Left lung (tissue), 10 donors: ENCODE results near the gene PLEKHA7. TPM values are rescaled to one million over a fixed set of nuclear protein-coding genes. Genes with fewer than 3 reads are reported as not detected.

Experiments used
- ATAC-seq: fragments of 200-7000 bp; cut with Tn5 transposase; one replicate; pipeline ENCODE4 v1.9.1; 2020; ENCODE audit warnings: moderate library complexity
- DNase-seq, 4 donors: peaks; one replicate each; pipeline ENCODE4 v3.0.0-alpha.2; 2013 to 2020
- H3K27ac ChIP-seq, 2 donors: fragments of 200-600 bp; sonication (generic) in 1 of 2; one replicate each; pipeline versions ENCODE4 v1.5.0 to v1.8.0; 2020 to 2021
- H3K27me3 ChIP-seq, 2 donors: fragments of 200-600 bp; sonication (generic) in 1 of 2; one replicate each; pipeline versions ENCODE4 v1.5.0 to v1.8.0; 2020 to 2021
- H3K36me3 ChIP-seq, 2 donors: fragments of 200-600 bp; sonication (generic) in 1 of 2; one replicate each; pipeline versions ENCODE4 v1.5.0 to v1.8.0; 2020 to 2021
- H3K4me1 ChIP-seq, 2 donors: fragments of 200-600 bp; one replicate each; pipeline ENCODE4 v1.8.0; 2021
- H3K4me3 ChIP-seq, 2 donors: fragments of 200-600 bp; sonication (generic) in 1 of 2; one replicate each; pipeline versions ENCODE4 v1.5.0 to v1.8.0; 2020 to 2021; ENCODE audit warnings: mild to moderate bottlenecking in 1 of 2
- H3K9me3 ChIP-seq, 2 donors: fragments of 200-600 bp; sonication (generic) in 1 of 2; one replicate each; pipeline versions ENCODE4 v1.5.0 to v1.8.0; 2020 to 2021
- CTCF ChIP-seq, 2 donors: fragments of 200-600 bp; sonication (generic) in 1 of 2; IDR thresholded peaks; one replicate each; pipeline versions ENCODE4 v1.5.0 to v1.8.0; 2021; ENCODE audit warnings: antibody characterized with exemption in 2 of 2
- intact Hi-C, 2 donors: fragments of 100-400 bp; cut with DNase I; formaldehyde crosslinking; loops; one replicate each; pipeline versions ENCODE4 v1.11.2 to v1.14.2; 2022
- polyA plus RNA-seq, 6 donors: library from polyadenylated mRNA; unstranded; fragments of 120-200 nt; gene quantifications; one replicate each; pipeline ENCODE4 v1.2.1, GENCODE V29; 2013; ENCODE audit not compliant: insufficient read length in 6 of 6
- total RNA-seq, 2 donors: library from RNA; stranded (reverse); fragmentation: NEBNext Ultra II Directional; extraction: Animal tissue kit (Norgen Biotek cat#: 25700); gene quantifications; one replicate each; pipeline ENCODE4 v1.2.1, GENCODE V29; 2021
- donor health status: DM: no; HTN: yes; CAD: no.
- donor health status: DM: no; HTN: no; CAD: no.

Gene PLEKHA7
- total and polyA plus RNA-seq, 8 donors, result 24.4 to 33.7 (median 29.6) TPM

- Histone ChIP-seq H3K4me1 (peaks cover 4 to 41% of the 10 kb centered on the region in 2 donors), H3K9me3 (no peaks in the 10 kb centered on the region), H3K4me3 (peak within 1 kb of the TSS; percentile 71 to 74), H3K27ac (peak within 1 kb of the TSS; percentile 90 to 95), H3K36me3 (peaks cover 0 to 3% of the 10 kb centered on the region in 2 donors), H3K27me3 (no peaks in the 10 kb centered on the region)
- intact Hi-C loops, result no loop called here
- ATAC-seq, result peak; percentile 99
- TF ChIP-seq CTCF (IDR thresholded peaks at IDR 0.05), result no peak
- peak; percentile 96 to 98 (median 97) for DNase-seq
Observed at GRCh38 chr11:16738193-16738946, 275.8 kb downstream of the PLEKHA7 start, which contains the start of gene C11orf58. C11orf58 (plus strand) TSS chr11:16738647; CDS start chr11:16738779, 132 bp downstream.

GRCh38 chr11:16737818-16738192 lies 276.4 kb downstream of the PLEKHA7 start:
- intact Hi-C loops, result no loop called here
- Histone ChIP-seq H3K4me3 (peak overlapping the region; percentile 71 to 74), H3K36me3 (peaks cover 0 to 3% of the 10 kb centered on the region in 2 donors), H3K9me3 (no peaks in the 10 kb centered on the region), H3K4me1 (peaks cover 4 to 36% of the 10 kb centered on the region in 2 donors), H3K27me3 (no peaks in the 10 kb centered on the region), H3K27ac (peak overlapping the region; percentile 90 to 95)
- DNase-seq (no peak), ATAC-seq (peak; percentile 7)
- no peak for TF ChIP-seq CTCF (IDR thresholded peaks at IDR 0.05)

Other genes with a start within 250 kb of the PLEKHA7 start
- gene RPS13, start 63.3 kb upstream of the PLEKHA7 start, total RNA-seq, result 100 to 1,000 TPM; 748 to 786 TPM
- gene RPS13, start 63.3 kb upstream of the PLEKHA7 start, polyA plus RNA-seq, result 1,000 to 10,000 TPM; 1,443 to 1,690 (median 1,559) TPM
- gene PIK3C2A, start 193.6 kb upstream of the PLEKHA7 start, total RNA-seq, result 10 to 100 TPM; 77.9 to 78.2 TPM
- 10 to 100 TPM; 57.0 to 64.3 (median 62.3) TPM for gene PIK3C2A, start 193.6 kb upstream of the PLEKHA7 start, polyA plus RNA-seq